ENCODE measurements around the gene EIF1B.
A peak's percentile ranks its signal among the peaks of the same experiment; 100 is the strongest.
"Not testable (repeated sequence)": the region's sequence is repeated elsewhere in the genome, so short reads cannot be mapped to it uniquely, and the experiment has no call there.

Gene EIF1B

GRCh38 chr3:40309418-40309924 is at the start of gene EIF1B:
TSS of gene EIF1B (plus strand) at chr3:40309707. CDS start at chr3:40309942, 235 bp downstream.
- DNase-seq (ENCODE audit: low read depth in 2 of 2, low spot score in 1 of 2), result peak; percentile 95 to 96

DNA sequence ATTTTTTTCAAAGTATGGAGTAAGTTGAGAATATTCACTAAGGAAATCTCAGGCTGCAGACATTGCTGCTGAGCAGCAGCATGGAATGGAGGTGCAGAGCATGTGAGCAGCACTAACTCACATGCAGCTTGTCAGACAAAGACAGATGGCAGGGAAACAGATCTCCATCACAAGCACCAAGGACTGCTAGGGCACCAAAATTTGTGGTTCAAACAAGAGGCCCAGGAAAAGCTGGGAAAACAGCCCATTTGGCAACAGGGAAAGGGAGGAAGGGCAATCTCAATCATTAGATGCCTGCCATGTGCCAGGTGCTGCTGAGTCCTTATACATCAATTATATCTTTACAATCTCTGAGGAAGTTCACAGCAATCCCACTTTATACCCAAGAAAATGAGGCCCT is 47.2 kb upstream of the EIF1B start:
- no peak for DNase-seq (ENCODE audit: low read depth in 2 of 2, low spot score in 1 of 2)

- DNase-seq (ENCODE audit: low read depth in 2 of 2, low spot score in 1 of 2), result no peak
Measured at GRCh38 chr3:40264451-40264850, 45.1 kb upstream of the EIF1B start.

DNA sequence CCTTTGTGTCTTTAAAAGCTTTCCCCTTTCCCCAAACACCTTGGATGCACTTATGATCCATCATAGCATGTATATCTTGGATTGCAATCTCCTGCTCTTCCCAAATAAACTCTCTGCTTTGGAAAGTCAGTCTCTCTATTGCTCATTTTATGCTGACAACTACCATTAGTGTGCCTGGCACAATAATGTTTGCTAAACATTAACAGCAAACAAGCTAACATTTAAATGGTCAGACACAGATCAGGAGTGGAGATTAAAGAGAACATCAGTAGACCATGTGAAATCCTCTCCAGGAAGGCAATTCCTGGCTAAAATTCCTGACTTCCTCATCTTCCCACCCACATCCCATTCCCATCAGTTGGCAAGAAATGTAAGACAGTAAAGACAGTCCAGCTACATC is 44.3 kb upstream of the EIF1B start:
- no peak for DNase-seq (ENCODE audit: low read depth in 2 of 2, low spot score in 1 of 2)

GRCh38 chr3:40267937-40268724 is 41.4 kb upstream of the EIF1B start:
- DNase-seq (ENCODE audit: low read depth in 2 of 2, low spot score in 1 of 2), result no peak

- no peak for DNase-seq (ENCODE audit: low read depth in 2 of 2, low spot score in 1 of 2)
Measured at GRCh38 chr3:40268802-40269524, 40.5 kb upstream of the EIF1B start.

- DNase-seq (ENCODE audit: low read depth in 2 of 2, low spot score in 1 of 2), result no peak
Measured at GRCh38 chr3:40278791-40279190, 30.7 kb upstream of the EIF1B start.

DNA sequence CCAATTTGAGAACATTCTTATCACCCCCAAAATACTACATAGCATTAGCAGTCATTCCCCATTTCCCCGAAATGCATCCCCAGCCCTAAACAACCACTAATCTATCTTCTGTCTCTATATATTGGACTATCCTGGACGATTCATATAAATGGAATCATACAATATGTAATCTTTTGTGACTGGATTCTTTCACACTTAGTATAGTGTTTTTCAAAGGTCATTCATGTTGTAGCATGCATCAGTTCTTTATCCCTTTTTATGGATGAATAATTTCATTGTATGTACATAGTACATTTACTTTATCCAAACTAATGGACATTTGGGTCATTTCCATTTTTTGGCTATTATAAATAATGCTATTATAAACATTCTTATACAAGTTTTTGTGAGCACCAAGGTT is 27.5 kb upstream of the EIF1B start:
- DNase-seq (ENCODE audit: low read depth in 2 of 2, low spot score in 1 of 2), result no peak

- DNase-seq (ENCODE audit: low read depth in 2 of 2, low spot score in 1 of 2), result not testable (repeated sequence)
Measured at GRCh38 chr3:40283057-40283456, 26.4 kb upstream of the EIF1B start.

- no peak for DNase-seq (ENCODE audit: low read depth in 2 of 2, low spot score in 1 of 2)
Measured at GRCh38 chr3:40287248-40287647, 22.3 kb upstream of the EIF1B start.

GRCh38 chr3:40290396-40290795 is 19.1 kb upstream of the EIF1B start:
- no peak for DNase-seq (ENCODE audit: low read depth in 2 of 2, low spot score in 1 of 2)

- no peak for DNase-seq (ENCODE audit: low read depth in 2 of 2, low spot score in 1 of 2)
Measured at GRCh38 chr3:40291471-40291870, 18.0 kb upstream of the EIF1B start.

GRCh38 chr3:40292637-40293349 is 16.7 kb upstream of the EIF1B start:
- DNase-seq (ENCODE audit: low read depth in 2 of 2, low spot score in 1 of 2), result no peak

DNA sequence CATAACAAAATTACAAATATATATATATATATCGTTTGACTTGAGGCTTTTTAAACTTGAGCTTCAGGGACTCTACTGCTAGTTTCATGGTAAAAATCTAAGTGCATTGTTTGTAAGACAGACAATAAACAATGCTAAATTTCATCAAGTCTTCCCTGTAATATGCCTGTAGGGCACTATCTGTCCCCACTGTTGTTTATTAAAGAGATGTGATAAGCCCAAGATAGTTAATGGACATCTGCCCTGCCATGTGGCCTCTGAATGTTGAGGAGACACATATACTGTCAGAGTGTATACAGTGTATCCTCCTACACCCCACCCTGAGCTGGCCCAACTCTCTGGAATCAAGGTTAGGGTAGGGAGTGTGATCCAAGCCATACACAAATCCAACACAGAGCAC is 15.1 kb upstream of the EIF1B start:
- DNase-seq (ENCODE audit: low read depth in 2 of 2, low spot score in 1 of 2), result no peak

GRCh38 chr3:40298075-40298474 is 11.4 kb upstream of the EIF1B start:
- no peak for DNase-seq (ENCODE audit: low read depth in 2 of 2, low spot score in 1 of 2)

DNA sequence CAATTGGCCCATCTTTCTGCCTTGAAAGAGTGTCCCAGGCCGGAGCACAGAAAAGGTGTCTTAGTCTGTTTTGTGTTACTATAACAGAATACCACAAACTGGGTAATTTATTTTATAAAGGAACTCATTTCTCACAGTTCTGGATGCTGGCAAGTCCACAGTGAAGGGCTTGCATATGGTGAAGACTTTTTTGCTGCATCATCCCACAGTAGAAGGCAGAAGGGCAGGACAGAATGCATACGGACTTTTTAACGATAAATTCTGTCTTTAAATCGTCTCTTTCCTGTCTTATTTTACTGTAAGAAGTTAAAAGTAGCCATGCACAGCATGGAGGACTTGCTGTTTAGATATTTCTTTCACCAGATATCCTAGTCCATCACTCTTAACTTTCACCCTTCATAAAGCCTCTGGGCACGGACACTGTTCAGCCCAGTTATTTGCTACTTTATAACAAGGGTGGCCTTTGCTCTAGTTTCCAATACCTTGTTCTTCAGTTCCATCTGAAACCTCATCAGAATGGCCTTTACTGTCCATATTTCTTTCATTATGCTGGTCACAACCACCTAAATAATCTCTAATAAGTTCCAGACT is 10.3 kb upstream of the EIF1B start:
- DNase-seq (ENCODE audit: low read depth in 2 of 2, low spot score in 1 of 2), result no peak

GRCh38 chr3:40299721-40300335 is 9.7 kb upstream of the EIF1B start:
- no peak for DNase-seq (ENCODE audit: low read depth in 2 of 2, low spot score in 1 of 2)

DNA sequence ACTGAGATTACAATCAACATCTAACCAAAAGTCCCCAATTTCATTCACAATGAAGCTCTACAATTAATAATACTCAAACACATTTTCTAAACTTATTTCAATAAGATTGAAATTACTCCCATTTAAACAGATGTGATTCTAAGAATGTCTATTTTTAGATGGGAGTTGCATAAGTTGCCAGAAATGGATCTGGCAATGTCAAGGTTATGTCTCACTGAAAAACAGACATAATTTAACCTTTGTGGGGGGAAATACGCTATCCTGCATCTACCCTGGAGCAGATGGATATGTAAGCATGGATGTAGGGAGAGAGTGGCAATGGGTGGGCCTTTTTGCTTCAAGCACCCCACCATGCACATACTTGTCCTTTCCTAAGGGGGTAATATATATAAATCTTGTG is 6.7 kb upstream of the EIF1B start:
- DNase-seq (ENCODE audit: low read depth in 2 of 2, low spot score in 1 of 2), result no peak

DNA sequence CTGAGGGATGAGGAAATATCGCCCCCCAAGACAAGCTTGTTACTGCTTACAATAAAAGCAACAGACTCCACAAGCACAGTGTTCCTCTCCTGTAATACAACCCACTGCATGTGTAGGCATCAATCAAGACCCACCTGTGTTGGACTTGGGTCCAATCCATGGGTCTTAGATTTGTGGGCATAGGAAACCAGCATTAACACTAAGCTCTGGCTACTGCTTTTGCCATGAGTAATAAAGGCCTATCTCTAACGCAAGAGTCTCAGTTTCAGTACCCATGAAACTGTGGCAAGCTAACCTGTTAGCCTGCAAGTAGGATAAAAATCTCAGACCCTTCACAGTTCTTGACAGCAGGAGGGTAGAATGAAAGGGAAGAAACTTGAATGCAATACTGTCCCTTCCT is 5.2 kb upstream of the EIF1B start:
- no peak for DNase-seq (ENCODE audit: low read depth in 2 of 2, low spot score in 1 of 2)

DNA sequence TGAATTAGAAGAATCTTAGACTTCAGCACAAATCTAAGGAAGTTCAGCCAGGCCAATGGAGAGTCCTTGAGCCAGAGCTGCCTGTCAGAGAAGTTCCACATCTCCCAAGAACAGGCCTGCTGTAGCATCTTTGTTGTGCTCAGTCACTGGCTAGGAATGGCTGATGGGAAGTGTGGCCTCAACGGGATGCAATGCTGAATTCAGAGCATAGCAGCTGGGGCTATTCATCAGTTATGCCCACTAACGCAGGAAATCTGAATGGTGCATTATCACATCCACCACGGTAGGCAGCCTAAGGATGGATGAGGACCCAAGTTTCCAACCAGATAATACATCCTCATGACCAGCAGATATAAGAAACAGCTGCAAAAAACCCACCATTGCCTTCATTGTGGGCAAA is 3.2 kb upstream of the EIF1B start:
- no peak for DNase-seq (ENCODE audit: low read depth in 2 of 2, low spot score in 1 of 2)

- DNase-seq (ENCODE audit: low read depth in 2 of 2, low spot score in 1 of 2), result no peak
Measured at GRCh38 chr3:40307176-40307575, 2.3 kb upstream of the EIF1B start.

Data from stimulated activated CD8-positive, alpha-beta memory T cell treated with anti-CD3 and anti-CD28 coated beads, Interleukin-4, amount 100 ng/mL, for 4 hours (primary cell).